ENCODE data around the gene RXRA.
A peak's percentile ranks its signal among the peaks of the same experiment; 100 is the strongest.

Gene RXRA

GRCh38 chr9:134325813-134326723 lies at the start of gene RXRA:
Gene RXRA (plus strand): TSS chr9:134326455. CDS start chr9:134326632, 177 bp downstream.
- H3K4me3 ChIP-seq (ENCODE audit: low read depth, low read length) = peak within 1 kb of the TSS; percentile 50

DNA sequence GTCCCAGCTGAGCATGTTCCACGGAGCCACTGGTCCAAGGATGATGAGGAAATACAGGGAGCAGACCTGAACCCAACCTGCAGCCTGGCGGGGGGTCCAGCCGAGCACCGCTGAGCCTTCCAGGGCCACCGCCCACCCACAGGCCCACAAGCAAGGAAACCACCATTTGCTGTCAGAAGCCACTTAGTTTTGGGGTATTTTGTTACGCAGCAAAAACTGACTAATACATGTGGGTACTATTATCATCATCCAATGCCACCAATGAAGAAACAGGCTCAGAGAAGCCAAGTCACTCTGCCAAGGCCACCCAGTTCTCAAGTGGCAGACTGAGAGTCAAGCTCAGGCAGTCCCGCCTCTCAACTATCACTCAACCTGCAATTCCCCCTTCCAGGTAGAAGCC lies 48.0 kb upstream of the RXRA start:
- no peak overlapping the region for H3K4me3 ChIP-seq (ENCODE audit: low read depth, low read length)

DNA sequence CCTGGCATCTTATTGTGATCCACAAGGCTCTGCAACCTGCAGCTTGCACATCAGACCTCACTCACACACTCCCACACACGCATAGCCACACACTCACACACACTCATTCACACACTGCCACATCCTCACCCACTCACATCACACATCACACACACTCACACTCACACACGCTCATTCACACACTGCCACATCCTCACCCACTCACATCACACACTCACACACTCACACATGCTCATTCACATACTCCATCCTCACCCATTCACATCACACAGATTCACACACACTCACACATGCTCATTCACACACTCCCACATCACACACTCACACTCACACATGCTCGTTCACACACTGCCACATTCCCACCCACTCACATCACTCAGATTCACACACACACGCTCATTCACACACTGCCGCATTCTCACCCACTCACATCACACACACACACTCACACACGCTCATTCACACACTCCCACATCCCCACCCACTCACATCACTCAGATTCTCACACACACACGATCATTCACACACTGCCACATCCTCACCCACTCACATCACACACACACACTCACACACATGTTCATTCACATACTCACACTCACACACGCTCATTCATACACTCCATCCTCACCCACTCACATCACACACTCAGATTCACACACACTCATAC lies 47.1 kb upstream of the RXRA start:
- no peak overlapping the region for H3K4me3 ChIP-seq (ENCODE audit: low read depth, low read length)

DNA sequence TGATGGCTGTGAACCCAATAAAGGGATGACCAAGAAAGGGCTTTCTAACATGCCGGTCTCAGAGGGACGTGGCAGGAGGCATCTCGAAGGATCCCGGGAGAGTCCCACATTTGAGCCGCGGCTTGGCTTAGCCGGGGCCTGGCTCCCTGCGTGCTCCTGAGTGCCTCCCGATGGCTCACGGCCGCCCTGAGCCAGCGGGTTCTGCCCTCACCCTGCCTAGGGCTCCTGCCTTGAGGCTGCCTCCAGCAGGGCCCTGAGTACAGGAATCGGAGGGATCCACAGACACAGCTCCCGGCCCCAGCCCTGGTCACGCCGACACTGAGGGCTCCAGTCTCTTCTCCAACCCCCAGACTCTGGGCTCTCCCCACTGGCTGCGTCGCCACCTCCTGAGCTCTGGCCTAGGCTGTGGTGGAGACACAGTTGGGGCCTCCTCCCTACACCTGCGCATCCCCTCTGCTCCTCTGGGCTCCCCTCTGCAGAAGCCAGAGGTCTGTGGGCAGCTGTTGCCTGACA lies 44.1 kb upstream of the RXRA start:
- H3K4me3 ChIP-seq (ENCODE audit: low read depth, low read length) = no peak overlapping the region

DNA sequence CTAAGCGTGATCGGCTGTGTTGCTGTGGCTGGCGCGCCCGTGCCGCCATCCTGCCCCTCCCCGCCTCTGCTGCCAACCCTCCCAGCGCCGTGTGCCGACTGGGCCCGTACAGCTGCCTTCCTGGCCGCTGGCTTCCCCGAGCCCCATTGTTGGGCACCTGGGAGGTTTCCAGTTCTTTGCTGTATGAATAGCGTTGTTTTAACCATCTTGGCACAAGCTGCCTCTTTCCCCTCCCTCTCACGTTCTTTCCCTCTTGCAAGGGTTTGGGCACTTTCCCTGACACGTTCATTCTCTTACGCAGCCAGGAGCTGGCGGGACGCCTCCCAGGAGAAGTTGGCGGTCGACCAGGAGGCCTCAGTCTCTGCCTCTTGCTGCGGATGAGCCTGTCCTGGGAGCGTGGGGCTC lies 43.1 kb upstream of the RXRA start:
- H3K4me3 ChIP-seq (ENCODE audit: low read depth, low read length) = no peak overlapping the region

- no peak overlapping the region for H3K4me3 ChIP-seq (ENCODE audit: low read depth, low read length)
These were observed 42.5 kb upstream of the RXRA start for GRCh38 chr9:134283692-134284265.

DNA sequence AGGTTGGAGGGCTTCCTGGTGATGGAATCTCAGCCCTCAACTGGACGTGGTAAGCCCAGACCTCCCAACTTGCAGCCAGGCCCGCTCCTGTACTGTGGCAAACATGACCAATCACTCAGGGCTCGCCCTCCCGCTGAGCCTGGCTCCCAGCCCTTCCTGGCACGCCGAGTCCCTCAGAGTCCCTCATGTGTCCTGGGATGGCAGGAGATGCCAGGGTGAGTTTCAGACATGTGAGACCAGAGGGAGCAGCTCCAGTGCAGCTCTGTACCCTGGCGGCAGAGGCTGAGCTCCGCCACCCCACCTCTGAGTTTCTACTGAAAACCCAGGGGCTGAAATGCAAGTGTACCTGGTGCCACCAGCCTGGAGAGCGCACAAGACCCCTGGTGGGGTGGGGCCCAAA lies 42.0 kb upstream of the RXRA start:
- H3K4me3 ChIP-seq (ENCODE audit: low read depth, low read length) = no peak overlapping the region

DNA sequence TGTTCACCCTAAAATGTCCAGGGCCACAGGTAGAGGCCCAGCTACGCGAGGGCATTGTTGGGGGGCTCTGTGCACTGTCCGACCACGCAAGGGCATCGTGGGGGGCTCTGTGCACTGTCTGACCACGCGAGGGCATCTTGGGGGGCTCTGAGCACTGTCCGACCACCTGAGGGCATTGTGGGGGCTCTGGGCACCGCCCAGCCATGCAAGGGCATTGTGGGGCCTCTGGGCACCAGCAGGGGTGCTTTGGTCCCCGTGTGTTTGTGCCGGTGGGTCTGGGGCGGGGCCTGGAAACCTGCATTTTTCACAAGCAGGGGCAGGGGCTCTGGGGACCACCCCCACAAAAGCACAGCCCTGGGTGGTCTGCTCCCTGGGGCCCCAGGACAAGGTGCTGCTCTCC lies 41.5 kb upstream of the RXRA start:
- H3K4me3 ChIP-seq (ENCODE audit: low read depth, low read length) = no peak overlapping the region

GRCh38 chr9:134285215-134285845 lies 40.9 kb upstream of the RXRA start:
- H3K4me3 ChIP-seq (ENCODE audit: low read depth, low read length) = no peak overlapping the region

DNA sequence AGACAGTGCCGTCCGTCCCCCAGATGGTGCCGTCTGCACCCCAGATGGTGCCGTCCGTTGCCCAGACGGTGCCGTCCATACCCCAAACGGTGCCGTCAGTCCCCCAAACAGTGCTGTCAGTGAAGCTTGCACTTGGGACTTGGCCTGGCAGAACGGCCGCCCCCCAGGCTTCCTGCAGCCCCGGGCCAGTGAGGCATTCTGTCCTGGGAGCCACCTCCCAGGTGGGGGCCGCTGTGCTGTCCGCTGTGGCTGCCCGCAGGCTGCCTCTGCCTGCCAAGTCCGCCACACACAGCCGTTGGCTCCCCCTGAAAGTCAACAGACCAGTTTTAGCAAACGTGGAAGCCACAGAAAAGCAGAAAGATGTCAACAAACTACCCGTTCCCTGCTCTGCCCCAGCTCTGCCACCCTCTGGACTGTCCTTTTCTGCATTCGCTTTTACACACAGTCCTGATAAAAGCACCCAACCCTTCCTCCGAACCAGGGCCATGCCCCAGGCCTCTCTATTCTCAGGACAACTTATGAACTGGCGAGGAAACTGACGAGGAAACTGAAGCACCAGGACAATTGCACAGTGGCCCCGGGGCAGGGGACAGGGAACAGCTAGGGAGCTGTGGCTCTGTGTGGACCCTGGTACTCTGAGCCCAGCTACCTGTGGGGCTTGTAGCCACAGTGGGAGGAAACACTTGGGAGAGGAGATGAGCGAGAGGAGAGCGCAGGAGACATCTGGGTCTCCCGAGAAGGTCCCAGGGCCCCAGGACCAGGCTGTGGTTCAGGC lies 39.6 kb upstream of the RXRA start:
- H3K4me3 ChIP-seq (ENCODE audit: low read depth, low read length) = no peak overlapping the region

GRCh38 chr9:134287591-134288491 lies 38.4 kb upstream of the RXRA start:
- no peak overlapping the region for H3K4me3 ChIP-seq (ENCODE audit: low read depth, low read length)

DNA sequence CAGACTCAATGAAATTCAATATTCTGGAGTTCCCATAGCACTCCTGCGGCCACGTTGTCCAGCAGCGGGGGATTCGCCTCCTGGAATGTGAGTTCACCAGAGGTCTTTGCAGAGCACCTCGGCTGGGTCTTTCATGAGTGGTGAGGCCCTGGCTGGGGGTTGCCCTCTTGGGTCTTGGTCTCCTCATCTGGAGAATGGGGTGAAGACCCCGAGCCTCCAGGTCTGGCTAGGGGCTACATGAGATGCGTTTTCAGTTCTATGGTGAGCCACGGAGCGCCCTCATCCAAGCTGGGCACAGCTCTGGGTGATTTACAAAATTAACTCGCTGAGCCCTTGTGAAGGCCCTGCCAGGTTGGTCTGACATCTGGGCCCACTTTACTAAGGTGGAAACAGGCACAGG lies 37.5 kb upstream of the RXRA start:
- H3K4me3 ChIP-seq (ENCODE audit: low read depth, low read length) = no peak overlapping the region

GRCh38 chr9:134289241-134289875 lies 36.9 kb upstream of the RXRA start:
- no peak overlapping the region for H3K4me3 ChIP-seq (ENCODE audit: low read depth, low read length)

GRCh38 chr9:134290603-134291451 lies 35.4 kb upstream of the RXRA start:
- H3K4me3 ChIP-seq (ENCODE audit: low read depth, low read length) = no peak overlapping the region

DNA sequence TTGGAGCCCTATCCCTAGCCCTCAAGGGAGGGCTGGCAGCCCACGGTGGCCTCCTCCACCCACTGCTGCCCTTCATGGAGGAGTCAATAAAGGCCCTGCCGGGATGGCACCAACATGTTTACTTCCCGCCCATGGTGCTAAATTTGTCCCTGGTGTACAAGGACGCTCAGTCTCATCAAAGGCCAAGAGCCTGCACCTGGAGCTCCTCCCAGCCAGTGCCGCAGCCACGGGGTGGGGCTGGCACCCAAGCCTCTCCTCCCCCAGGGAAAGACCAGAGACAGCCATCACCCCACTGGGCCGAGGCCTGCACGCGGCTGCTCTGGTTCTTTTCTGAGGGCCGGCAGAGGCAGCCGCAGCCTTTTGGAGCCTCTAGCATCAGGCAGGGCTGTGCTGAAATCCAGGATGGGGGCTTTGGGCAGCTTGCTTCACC lies 34.8 kb upstream of the RXRA start:
- H3K4me3 ChIP-seq (ENCODE audit: low read depth, low read length) = no peak overlapping the region

DNA sequence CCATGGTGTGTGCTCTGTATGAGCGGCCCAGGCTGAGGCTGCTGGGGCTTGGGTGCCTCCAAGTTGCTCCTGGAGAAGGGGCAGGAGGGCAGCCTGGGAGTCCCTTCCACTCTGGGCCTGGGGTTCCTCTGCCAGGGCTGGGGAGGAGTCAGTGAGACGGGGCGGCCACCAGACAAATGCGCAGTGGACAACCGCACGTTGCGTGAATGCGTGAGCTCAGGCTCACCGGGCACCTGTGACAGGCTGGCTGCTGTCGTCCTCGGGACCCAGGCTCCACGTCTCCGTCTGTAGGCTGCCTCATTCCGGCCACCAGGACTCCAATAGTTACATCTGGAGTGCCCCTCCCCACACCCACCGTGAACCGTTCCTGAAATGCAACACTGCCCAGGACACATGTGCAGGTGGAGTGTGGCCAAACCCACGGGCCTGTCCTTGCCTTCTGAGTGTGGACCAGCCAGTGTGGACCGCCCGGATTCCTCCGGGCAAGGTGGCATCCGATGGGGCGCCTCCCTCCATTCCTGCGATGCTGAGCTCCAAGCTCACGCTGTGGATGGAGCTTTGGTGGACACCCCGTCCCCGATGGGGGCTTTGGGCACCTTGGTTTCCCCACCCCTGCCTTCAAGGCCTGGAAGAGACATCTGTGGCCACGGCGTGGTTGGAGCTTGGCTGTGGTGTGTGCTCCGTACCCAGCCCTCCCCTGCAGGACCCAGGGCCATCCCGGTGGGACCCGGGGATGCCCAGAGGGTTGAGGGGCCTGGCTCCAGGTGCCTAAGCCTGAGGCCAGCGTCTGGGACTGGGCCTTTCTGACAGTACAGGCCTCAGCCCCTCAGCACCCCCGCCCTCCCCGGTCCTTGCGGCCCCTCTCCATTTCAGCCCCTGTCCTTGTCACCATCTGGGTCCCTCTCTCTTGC lies 34.0 kb upstream of the RXRA start:
- no peak overlapping the region for H3K4me3 ChIP-seq (ENCODE audit: low read depth, low read length)

DNA sequence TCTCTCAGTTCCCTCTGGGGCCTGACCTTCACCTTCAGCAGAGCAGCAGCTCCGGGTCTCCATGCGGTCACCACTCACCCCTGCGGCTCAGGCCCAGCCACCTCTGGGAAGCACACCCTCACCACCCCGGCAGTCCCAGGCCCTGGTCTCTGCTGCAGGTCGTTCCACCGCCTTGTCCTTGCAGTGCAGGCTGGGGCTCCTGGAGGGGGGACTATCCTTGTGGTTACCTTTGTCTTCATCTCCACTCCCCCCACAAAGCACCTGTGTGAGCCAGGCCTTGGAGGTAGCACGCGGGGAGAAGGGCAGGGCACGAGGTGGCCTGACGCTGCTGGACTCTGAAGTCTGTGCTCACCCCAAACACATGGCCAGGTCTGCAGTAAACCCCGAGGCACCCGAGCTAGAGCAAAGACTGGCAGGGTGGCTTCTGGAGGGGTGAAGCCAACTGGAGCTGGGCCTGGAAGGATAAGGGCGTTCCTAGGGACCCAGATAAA lies 33.2 kb upstream of the RXRA start:
- H3K4me3 ChIP-seq (ENCODE audit: low read depth, low read length) = no peak overlapping the region
